Omental fat pad (tissue), 4 donors: ENCODE results near the gene PSMF1. TPM values are rescaled to one million over a fixed set of nuclear protein-coding genes. Genes with fewer than 3 reads are reported as not detected.

Source experiments
- ATAC-seq: fragments of 150-250 bp; one replicate; pipeline ENCODE4 v1.9.1; 2016; ENCODE audit warnings: mild to moderate bottlenecking, moderate library complexity; ENCODE audit not compliant: low FRiP score
- DNase-seq: peaks from one replicate; pipeline ENCODE4 v3.0.0-alpha.2; 2019; ENCODE audit warnings: low spot score
- CTCF ChIP-seq, 3 donors: fragments of 450-650 bp; IDR thresholded peaks; one replicate each; pipeline ENCODE4 v1.5.1; 2016 to 2017; ENCODE audit warnings: antibody characterized with exemption in 3 of 3, mild to moderate bottlenecking in 3 of 3, moderate library complexity in 2 of 3
- total RNA-seq, 4 donors: library from RNA; depleted of rRNA; stranded (reverse); fragments of >200 nt; gene quantifications; one replicate each; pipeline ENCODE4 v1.1.0, GENCODE V29; 2016

The PSMF1 gene
- total RNA-seq, 4 donors from 2014 or later = 60.9 to 140 (median 74.6) TPM

DNA sequence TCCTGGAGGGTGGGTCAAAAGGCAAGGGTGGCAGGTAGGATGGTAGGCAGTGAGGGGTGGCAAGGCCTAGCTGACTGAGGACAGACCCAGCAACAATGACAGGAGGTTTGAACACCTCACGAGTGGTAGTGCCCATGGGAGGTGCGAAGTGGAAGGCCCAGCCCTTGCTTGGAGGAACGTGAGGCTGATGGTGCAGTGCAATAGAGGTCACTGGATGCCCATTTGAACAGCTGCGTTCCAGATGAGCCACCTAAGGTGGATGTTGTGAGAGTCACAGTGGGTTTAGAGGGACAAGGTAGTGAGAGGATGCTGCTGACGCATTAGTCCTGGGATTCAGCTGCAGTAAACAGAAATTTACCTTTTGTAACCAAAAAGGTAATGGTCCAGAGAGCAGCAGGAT lies 50.8 kb downstream of the PSMF1 start:
- DNase-seq = no peak
- ATAC-seq = no peak
- TF ChIP-seq CTCF (IDR thresholded peaks at IDR 0.05) = no peak

GRCh38 chr20:1171461-1172093 lies 53.2 kb downstream of the PSMF1 start:
- ATAC-seq (no peak), DNase-seq (no peak)
- TF ChIP-seq CTCF (IDR thresholded peaks at IDR 0.05) = no peak

- ATAC-seq (no peak), DNase-seq (no peak)
- TF ChIP-seq CTCF (IDR thresholded peaks at IDR 0.05) = no peak
Observed at GRCh38 chr20:1173698-1174097, 55.3 kb downstream of the PSMF1 start.

GRCh38 chr20:1174787-1175186 lies 56.4 kb downstream of the PSMF1 start:
- DNase-seq (no peak), ATAC-seq (no peak)
- no peak for TF ChIP-seq CTCF (IDR thresholded peaks at IDR 0.05)

DNA sequence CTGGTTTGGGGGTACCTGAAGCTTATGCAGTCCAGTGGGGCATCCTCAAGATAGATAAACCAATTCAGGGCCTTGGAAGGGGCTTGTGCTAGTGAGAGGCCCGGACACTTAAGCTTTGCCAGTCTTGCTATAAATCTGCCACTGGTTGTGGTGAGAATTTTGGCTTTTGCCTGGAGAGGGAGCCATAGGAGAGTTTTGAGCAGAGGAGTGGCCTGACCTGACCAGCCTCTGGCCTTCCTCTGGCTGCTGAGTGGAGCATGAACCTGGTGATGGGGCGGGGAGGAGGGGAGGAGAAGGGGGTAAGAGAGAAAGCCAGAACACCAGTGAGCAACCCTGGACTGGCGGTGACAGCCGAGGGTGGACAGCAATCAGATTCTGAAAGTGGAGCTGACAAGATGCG lies 59.3 kb downstream of the PSMF1 start:
- DNase-seq = no peak
- no peak for ATAC-seq
- TF ChIP-seq CTCF (IDR thresholded peaks at IDR 0.05) = no peak

- no peak for DNase-seq
- no peak for TF ChIP-seq CTCF (IDR thresholded peaks at IDR 0.05)
- ATAC-seq = no peak
Observed at GRCh38 chr20:1178103-1178502, 59.7 kb downstream of the PSMF1 start.

GRCh38 chr20:1178623-1179022 lies 60.2 kb downstream of the PSMF1 start:
- DNase-seq = no peak
- ATAC-seq = no peak
- TF ChIP-seq CTCF (IDR thresholded peaks at IDR 0.05) = no peak
